CD4-positive, alpha-beta T cell treated with Interleukin-6 at 100 ng/mL for 8 hours (primary cell): ENCODE measurements around the gene SORCS2.

ENCODE experiments used
- DNase-seq: peaks from one replicate; pipeline ENCODE4 v3.0.0-alpha.2; 2020; ENCODE audit warnings: mixed read lengths, low spot score

Gene SORCS2

GRCh38 chr4:7244331-7244665 is 52.0 kb downstream of the SORCS2 start:
- no peak for DNase-seq

- no peak for DNase-seq
These were observed 52.5 kb downstream of the SORCS2 start for GRCh38 chr4:7244751-7245320.

GRCh38 chr4:7247521-7247920 is 55.2 kb downstream of the SORCS2 start:
- no peak for DNase-seq

- DNase-seq: no peak
These were observed 55.6 kb downstream of the SORCS2 start for GRCh38 chr4:7247946-7248345.

- no peak for DNase-seq
These were observed 56.5 kb downstream of the SORCS2 start for GRCh38 chr4:7248857-7249256.

- no peak for DNase-seq
These were observed 59.0 kb downstream of the SORCS2 start for GRCh38 chr4:7251321-7251720.

GRCh38 chr4:7252051-7252450 is 59.7 kb downstream of the SORCS2 start:
- no peak for DNase-seq

GRCh38 chr4:7252510-7253340 is 60.4 kb downstream of the SORCS2 start:
- no peak for DNase-seq

- no peak for DNase-seq
These were observed 61.0 kb downstream of the SORCS2 start for GRCh38 chr4:7253341-7253700.

- DNase-seq: no peak
These were observed 61.5 kb downstream of the SORCS2 start for GRCh38 chr4:7253837-7254236.

GRCh38 chr4:7254736-7255487 is 62.6 kb downstream of the SORCS2 start:
- DNase-seq: no peak

GRCh38 chr4:7255488-7255881 is 63.1 kb downstream of the SORCS2 start:
- DNase-seq: no peak

- DNase-seq: no peak
These were observed 63.7 kb downstream of the SORCS2 start for GRCh38 chr4:7255996-7256395.

GRCh38 chr4:7256984-7257810 is 64.9 kb downstream of the SORCS2 start:
- no peak for DNase-seq

GRCh38 chr4:7259039-7259438 is 66.7 kb downstream of the SORCS2 start:
- DNase-seq: no peak

GRCh38 chr4:7260569-7260968 is 68.2 kb downstream of the SORCS2 start:
- DNase-seq: no peak

- DNase-seq: no peak
These were observed 68.7 kb downstream of the SORCS2 start for GRCh38 chr4:7261087-7261486.

- DNase-seq: no peak
These were observed 69.2 kb downstream of the SORCS2 start for GRCh38 chr4:7261536-7261935.

- DNase-seq: no peak
These were observed 69.8 kb downstream of the SORCS2 start for GRCh38 chr4:7262134-7262533.

GRCh38 chr4:7263166-7263565 is 70.8 kb downstream of the SORCS2 start:
- DNase-seq: no peak

GRCh38 chr4:7264694-7265093 is 72.4 kb downstream of the SORCS2 start:
- DNase-seq: no peak

- DNase-seq: no peak
These were observed 74.4 kb downstream of the SORCS2 start for GRCh38 chr4:7266525-7267292.
